Tibial nerve (tissue), 4 donors: ENCODE data around the gene MRPL23. TPM values are rescaled to one million over a fixed set of nuclear protein-coding genes. Genes with fewer than 3 reads are reported as not detected.
A peak's percentile ranks its signal among the peaks of the same experiment; 100 is the strongest.

Experiments
- DNase-seq, 2 donors: peaks; one replicate each; pipeline ENCODE4 v3.0.0-alpha.2; 2019; ENCODE audit warnings: low spot score in 2 of 2
- H3K27ac ChIP-seq, 4 donors: fragments of 200-600 bp; sonication (generic) in 3 of 4; one replicate each; pipeline ENCODE4 v1.5.1; 2017 to 2019; ENCODE audit warnings: mild to moderate bottlenecking in 1 of 4
- H3K27me3 ChIP-seq, 2 donors: fragments of 200-600 bp; sonication (generic) in 1 of 2; one replicate each; pipeline versions ENCODE4 v1.5.1 to v1.6.0; 2017 to 2019
- H3K36me3 ChIP-seq, 3 donors: fragments of 200-600 bp; sonication (generic); one replicate each; pipeline ENCODE4 v1.5.1; 2018 to 2019
- H3K4me1 ChIP-seq, 4 donors: fragments of 200-600 bp; sonication (generic) in 3 of 4; one replicate each; pipeline ENCODE4 v1.5.1; 2017 to 2019
- H3K4me3 ChIP-seq, 4 donors: fragments of 200-600 bp; sonication (generic) in 3 of 4; one replicate each; pipeline ENCODE4 v1.5.1; 2017 to 2019; ENCODE audit warnings: mild to moderate bottlenecking in 1 of 4, moderate library complexity in 1 of 4
- H3K9me3 ChIP-seq, 4 donors: fragments of 200-600 bp; sonication (generic) in 3 of 4; one replicate each; pipeline ENCODE4 v1.5.1; 2017 to 2019
- CTCF ChIP-seq, 5 experiments: fragments of 200-600 bp in 3 of 5; fragments of 450-650 bp in 2 of 5; sonication (generic) in 3 of 5; IDR thresholded peaks; one replicate each; pipeline ENCODE4 v1.5.1; 2016 to 2019; ENCODE audit warnings: antibody characterized with exemption in 5 of 5, mild to moderate bottlenecking in 3 of 5, moderate library complexity in 2 of 5
- EP300 ChIP-seq, 2 donors: sonication (generic); formaldehyde crosslinking; IDR thresholded peaks; one replicate each; pipeline ENCODE4 v1.6.1; 2017; ENCODE audit warnings: antibody characterized with exemption in 2 of 2, mild to moderate bottlenecking in 1 of 2
- POLR2A ChIP-seq, 2 donors: fragments of 450-650 bp; IDR thresholded peaks; one replicate each; pipeline ENCODE4 v1.6.1; 2017; ENCODE audit warnings: antibody characterized with exemption in 2 of 2, mild to moderate bottlenecking in 2 of 2, moderate library complexity in 2 of 2
- WGBS, 2 donors: methylation state at CpG; one replicate each; pipeline ENCODE4 v1.1.5; 2018; 5-methylcytosine and 5-hydroxymethylcytosine counted together
- total RNA-seq, 4 donors: library from RNA; depleted of rRNA; stranded (reverse); fragments of >200 nt; gene quantifications; one replicate each; pipeline ENCODE4 v1.1.0, GENCODE V29; 2016

The MRPL23 gene
- total RNA-seq, 4 donors from 2014 or later, result 81.9 to 139 (median 136) TPM

GRCh38 chr11:1922481-1923081, 24.6 kb upstream of the MRPL23 start:
- H3K4me1 ChIP-seq, result peaks cover 0 to 57% (median 2%) of the 10 kb centered on the region in 4 donors
- no peak for TF ChIP-seq EP300 (IDR thresholded peaks at IDR 0.05)
- no peak for TF ChIP-seq POLR2A (IDR thresholded peaks at IDR 0.05)
- no peak for TF ChIP-seq CTCF (IDR thresholded peaks at IDR 0.05)
- H3K4me3 ChIP-seq, result no peak overlapping the region
- no peaks in the 10 kb centered on the region for H3K36me3 ChIP-seq
- DNase-seq, result no peak
- H3K27ac ChIP-seq, result peak overlapping the region in 2 of 4 donors; percentile 24 to 67
- WGBS, 2 donors, result 54 to 61% methylated on average over 8 of the region's 14 CpGs
- no peaks in the 10 kb centered on the region for H3K27me3 ChIP-seq
- H3K9me3 ChIP-seq, result no peaks in the 10 kb centered on the region

- Histone ChIP-seq H3K36me3 (no peaks in the 10 kb centered on the region), H3K4me3 (no peak overlapping the region), H3K9me3 (no peaks in the 10 kb centered on the region), H3K27ac (peak overlapping the region in 1 of 4 donors; percentile 24), H3K27me3 (no peaks in the 10 kb centered on the region), H3K4me1 (peaks cover 0 to 57% (median 3%) of the 10 kb centered on the region in 4 donors)
- TF ChIP-seq EP300 (IDR thresholded peaks at IDR 0.05), result no peak
- no peak for DNase-seq
- 86 to 90% methylated on average over 20 to 21 of the region's 22 CpGs for WGBS, 2 donors
These were observed 23.8 kb upstream of the MRPL23 start for GRCh38 chr11:1923201-1923956.

GRCh38 chr11:1924181-1924580, 23.0 kb upstream of the MRPL23 start:
- 75 to 78% methylated on average over 17 of the region's 17 CpGs for WGBS, 2 donors
- Histone ChIP-seq H3K27ac (peak overlapping the region in 1 of 4 donors; percentile 38), H3K27me3 (no peaks in the 10 kb centered on the region), H3K4me1 (peaks cover 0 to 60% (median 3%) of the 10 kb centered on the region in 4 donors), H3K9me3 (no peaks in the 10 kb centered on the region), H3K36me3 (no peaks in the 10 kb centered on the region), H3K4me3 (no peak overlapping the region)
- no peak for DNase-seq
- TF ChIP-seq EP300 (IDR thresholded peaks at IDR 0.05) (no peak), POLR2A (IDR thresholded peaks at IDR 0.05) (no peak), CTCF (IDR thresholded peaks at IDR 0.05) (no peak)

DNA sequence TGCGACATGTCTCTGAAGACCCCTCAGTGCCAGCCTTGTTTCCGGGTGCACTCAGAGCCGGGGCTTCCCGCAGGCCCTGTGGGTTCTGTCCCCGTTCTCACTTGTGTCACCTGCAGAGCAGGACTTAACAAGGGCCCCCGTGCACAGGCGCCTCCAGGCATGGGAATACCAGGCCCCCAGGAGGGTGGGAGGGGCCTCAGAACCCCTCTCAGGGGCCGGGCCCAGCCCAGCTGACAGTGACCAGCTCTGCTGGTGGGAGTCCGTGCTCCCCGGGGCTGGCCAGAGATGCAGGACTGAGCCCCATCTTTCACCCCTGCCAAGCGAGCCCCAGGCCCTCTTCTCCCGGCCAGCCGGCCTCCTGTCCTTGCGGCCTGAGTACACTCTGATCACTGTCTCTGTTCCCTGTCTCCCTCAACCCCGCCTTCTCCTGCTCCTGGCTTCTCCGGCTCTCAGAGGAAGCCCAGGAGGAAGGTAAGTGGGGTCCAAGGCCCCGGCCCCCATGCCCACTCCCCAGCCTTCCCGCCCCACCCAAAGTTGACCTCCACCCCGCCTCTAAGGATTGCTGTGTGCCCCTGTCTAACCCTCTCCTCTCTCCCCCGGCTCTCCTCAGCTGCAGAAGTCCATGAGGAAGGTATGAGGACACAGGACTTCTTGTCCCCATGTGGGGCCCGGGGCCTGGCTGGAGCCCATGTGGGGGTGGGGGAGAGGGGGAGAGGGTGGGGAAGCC, 22.3 kb upstream of the MRPL23 start:
- H3K4me1 ChIP-seq, result peaks cover 0 to 62% (median 3%) of the 10 kb centered on the region in 4 donors
- DNase-seq, result no peak
- H3K36me3 ChIP-seq, result no peaks in the 10 kb centered on the region
- H3K9me3 ChIP-seq, result no peaks in the 10 kb centered on the region
- WGBS, 2 donors, result 74 to 78% methylated on average over 17 to 20 of the region's 21 CpGs
- H3K27me3 ChIP-seq, result no peaks in the 10 kb centered on the region
- peak overlapping the region in 1 of 4 donors; percentile 38 for H3K27ac ChIP-seq
- H3K4me3 ChIP-seq, result no peak overlapping the region
- no peak for TF ChIP-seq EP300 (IDR thresholded peaks at IDR 0.05)
- no peak for TF ChIP-seq CTCF (IDR thresholded peaks at IDR 0.05)
- no peak for TF ChIP-seq POLR2A (IDR thresholded peaks at IDR 0.05)

DNA sequence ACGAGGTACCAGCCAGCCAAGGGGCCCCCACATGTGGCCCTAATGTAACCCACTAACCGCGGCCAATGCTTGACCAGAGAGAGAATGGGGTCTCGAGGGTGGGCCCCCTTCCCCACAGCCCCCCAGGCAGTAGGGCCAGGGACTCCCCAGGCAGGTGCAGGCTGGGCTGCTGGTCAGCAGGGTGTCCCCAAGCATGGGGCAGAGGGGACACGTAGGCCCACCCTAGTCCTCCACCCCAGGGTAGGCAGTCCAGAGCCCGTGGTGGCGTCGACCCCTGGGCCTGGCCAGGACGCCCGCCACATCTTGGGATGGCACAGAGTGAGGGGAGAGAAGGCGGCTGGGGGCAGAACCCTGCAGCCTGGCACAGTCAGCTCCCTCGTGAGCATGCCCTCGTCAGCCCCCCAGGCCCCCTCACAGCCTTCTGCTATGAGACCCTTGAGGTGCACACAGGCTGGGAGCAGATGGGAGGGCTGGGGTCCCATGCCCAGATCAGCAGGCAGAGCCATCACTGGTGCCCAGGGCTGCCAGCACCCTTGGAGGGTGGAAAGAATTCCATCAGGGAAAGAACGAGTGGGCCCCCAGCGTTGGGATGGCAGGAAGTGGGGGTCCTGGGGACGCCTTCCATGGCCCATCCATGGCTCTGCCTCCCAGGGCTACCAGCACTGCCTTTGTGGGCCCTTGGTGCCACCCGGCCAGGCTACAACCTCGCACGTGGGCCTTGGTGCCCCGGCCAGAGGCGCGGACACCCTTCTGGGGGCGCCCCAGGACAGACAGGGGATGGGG, 21.6 kb upstream of the MRPL23 start:
- DNase-seq, result no peak
- no peaks in the 10 kb centered on the region for H3K9me3 ChIP-seq
- WGBS, 2 donors, result 90 to 100% methylated on average over 1 to 15 of the region's 23 CpGs
- no peak overlapping the region for H3K4me3 ChIP-seq
- no peak for TF ChIP-seq EP300 (IDR thresholded peaks at IDR 0.05)
- TF ChIP-seq CTCF (IDR thresholded peaks at IDR 0.05), result no peak
- TF ChIP-seq POLR2A (IDR thresholded peaks at IDR 0.05), result no peak
- H3K27ac ChIP-seq, result no peak overlapping the region
- no peaks in the 10 kb centered on the region for H3K27me3 ChIP-seq
- no peaks in the 10 kb centered on the region for H3K36me3 ChIP-seq
- peaks cover 0 to 68% (median 3%) of the 10 kb centered on the region in 4 donors for H3K4me1 ChIP-seq
